GM19372 (cell line): ENCODE measurements around the gene REV1.
"Not testable (repeated sequence)": the region's sequence is repeated elsewhere in the genome, so short reads cannot be mapped to it uniquely, and the experiment has no call there.

Experiments used
- ATAC-seq: cut with Tn5 transposase; IDR thresholded peaks from one replicate; pipeline ENCODE4 v1.9.1; 2021; ENCODE audit warnings: mild to moderate bottlenecking, low read depth, moderate library complexity; ENCODE audit not compliant: unreplicated experiment

The REV1 gene

GRCh38 chr2:99489761-99490622 lies at the start of gene REV1:
Gene REV1, minus strand, starts transcription at chr2:99490017. Its CDS starts 25,042 bp downstream, at chr2:99464975.
- ATAC-seq, result peak; percentile 77

- no peak for ATAC-seq
Observed at GRCh38 chr2:99537910-99538485, 48.2 kb upstream of the REV1 start.

GRCh38 chr2:99524056-99524455 lies 34.2 kb upstream of the REV1 start:
- ATAC-seq, result no peak

DNA sequence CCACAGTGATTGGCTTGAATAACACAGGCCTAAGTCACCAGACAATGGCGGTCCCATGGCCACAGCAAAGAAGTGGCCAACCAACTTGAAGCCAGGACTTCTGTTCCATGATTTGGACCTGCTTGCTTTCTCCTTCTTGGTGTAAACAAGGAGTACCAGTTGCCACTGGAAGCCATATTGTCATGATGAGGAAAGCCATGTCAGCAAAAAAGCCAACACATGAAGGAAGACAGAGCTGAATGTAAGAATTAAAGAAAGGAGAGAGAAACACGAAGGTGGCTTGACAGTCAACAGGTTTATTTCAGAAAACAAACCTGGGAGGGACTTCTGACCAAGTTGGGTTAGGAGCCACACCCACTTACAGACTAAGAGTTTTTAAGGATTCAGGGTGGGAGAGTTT lies 32.3 kb upstream of the REV1 start:
- no peak for ATAC-seq

- no peak for ATAC-seq
Observed at GRCh38 chr2:99520813-99521212, 31.0 kb upstream of the REV1 start.

DNA sequence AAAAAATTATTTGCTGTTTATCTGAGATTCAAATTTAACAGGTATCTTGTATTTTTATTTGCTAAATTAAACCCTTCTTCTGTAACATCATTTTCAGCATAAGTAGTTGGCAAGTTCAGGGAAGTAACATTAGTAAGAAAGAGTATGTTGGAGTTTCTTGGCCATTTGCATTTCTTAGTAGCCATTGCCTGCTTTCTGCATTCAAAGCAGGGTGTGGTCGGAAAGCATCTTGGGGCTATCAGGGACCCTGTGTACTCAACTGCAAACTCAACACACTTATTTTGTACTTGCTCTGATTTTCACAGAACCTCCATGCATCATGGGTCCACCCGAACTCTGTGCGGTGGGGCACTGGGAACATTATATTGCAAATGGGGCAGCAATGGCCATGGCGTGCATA lies 30.4 kb upstream of the REV1 start:
- ATAC-seq, result no peak

- ATAC-seq, result no peak
Observed at GRCh38 chr2:99514357-99514756, 24.5 kb upstream of the REV1 start.

- ATAC-seq, result no peak
Observed at GRCh38 chr2:99512181-99512591, 22.4 kb upstream of the REV1 start.

DNA sequence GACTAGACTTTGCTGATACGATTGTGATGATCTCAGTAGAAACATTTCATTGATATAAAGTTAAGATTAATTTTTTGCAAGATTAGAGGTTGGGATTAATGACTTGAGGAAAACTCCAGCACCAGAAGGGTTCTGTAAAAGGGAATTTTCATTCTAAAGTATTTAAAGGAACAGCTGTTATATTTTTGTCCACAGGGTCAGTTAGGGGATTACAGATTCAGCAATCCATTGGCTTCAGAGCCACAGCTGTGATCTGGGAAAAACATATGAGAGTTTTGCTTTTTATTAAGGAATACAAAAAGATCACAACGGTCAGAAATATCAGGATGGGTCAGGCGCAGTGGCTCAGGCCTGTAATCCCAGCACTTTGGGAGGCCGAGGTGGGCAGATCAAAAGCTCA lies 19.6 kb upstream of the REV1 start:
- ATAC-seq, result no peak

DNA sequence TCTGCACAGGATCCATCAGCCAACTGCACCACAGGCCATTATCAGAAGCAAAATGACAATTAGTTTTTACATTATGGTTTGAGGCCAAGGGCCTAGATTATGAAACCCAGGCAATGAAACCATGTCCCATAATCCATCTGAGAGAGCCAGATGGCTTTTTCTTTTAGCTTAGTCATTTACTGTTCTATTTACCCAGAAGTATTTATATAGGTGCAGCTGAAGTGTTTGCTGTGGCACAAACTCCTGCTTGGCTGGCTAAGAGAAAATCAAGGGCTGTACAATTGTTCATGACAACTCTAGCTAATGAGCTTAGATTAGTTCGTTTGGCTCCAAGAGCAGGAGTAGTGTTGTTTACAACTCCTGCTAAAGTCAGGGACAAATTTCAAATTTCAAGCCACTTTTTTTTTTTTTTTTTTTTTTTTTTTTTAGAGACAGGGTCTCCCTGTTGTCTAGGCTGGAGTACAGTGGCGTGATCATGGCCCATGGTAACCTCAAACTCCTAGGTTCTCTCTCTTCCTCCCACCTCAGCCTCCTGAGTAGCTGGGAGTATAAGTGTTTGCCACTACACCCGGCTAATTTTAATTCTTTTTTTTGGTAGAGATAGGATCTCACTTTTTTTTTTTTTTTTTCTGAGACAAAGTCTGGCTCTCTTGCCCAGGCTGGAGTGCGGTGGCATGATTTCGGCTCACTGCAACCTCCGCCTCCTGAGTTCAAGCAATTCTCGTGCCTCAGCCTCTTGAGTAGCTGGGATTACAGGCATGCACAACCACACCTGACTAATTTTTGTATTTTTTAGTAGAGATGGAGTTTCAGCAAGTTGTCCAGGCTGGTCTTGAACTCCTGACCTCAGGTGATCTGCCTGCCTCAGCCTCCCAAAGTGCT lies 18.4 kb upstream of the REV1 start:
- ATAC-seq, result no peak

DNA sequence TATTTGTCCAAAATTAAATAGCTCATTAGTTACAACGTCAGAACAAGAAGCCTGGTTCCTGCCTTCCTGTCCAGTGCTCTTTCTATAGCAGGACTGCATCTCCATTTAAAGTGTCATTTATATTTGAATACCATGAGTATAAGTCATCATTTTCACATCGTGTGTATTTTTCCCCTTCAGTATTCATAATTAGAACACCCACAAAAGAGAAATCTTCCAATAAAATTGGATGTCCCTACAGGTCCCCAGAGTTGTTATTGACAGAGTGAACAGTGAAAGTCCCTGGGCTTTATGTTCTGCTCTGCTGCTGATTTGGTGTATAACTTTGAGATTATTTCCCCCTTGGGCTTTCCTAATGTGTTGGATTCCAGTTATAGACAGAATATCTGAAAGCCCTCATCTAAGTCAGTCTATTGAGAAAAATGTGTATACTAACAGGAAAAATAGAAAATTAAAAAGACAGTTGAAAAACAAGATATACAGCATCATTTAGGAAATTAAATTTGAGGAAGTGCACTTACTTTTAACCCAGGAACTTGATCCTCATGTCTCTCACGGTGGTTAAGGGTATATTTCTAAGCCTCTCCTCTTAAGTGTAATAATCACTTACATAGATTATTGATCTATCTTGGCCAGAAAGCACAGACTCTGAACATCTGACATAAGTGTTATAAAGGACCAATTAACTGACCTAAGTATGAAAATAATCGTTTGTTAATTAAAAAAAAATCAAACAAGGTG lies 15.2 kb upstream of the REV1 start:
- no peak for ATAC-seq

DNA sequence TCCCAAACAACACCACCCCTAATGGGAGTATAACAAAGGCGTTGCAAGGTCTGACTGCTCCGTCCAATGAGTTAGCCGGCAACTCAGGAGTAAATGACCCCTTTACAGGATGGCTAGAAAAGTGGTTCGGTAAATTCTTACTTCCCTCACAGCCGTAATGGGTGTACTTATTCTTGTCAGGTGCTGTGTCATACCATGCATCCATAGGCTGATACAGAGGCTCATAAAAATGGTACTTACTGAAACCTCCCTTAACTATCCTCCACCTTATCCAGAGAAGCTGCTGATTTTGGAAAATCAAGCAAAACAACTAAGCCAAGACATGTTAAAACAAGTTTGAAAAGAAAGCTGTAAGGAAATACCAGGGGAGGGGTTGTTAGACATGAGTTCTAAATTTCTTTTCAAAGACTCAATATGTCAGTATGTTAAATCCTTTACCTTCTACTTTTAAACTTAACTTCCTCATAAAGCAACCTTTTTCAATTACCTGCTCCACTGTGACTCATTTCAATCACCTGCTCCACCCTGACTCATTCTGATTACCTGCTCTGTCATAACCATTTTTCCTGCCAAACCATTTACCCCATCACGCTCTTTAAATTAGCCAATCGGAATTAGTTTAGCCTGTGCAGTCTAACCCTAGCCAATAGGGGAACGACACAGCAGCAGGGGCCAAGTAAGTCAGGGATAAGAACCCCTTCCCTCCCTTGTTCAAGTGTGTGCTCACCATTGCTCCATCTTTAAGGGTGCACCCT lies 14.0 kb upstream of the REV1 start:
- not testable (repeated sequence) for ATAC-seq

DNA sequence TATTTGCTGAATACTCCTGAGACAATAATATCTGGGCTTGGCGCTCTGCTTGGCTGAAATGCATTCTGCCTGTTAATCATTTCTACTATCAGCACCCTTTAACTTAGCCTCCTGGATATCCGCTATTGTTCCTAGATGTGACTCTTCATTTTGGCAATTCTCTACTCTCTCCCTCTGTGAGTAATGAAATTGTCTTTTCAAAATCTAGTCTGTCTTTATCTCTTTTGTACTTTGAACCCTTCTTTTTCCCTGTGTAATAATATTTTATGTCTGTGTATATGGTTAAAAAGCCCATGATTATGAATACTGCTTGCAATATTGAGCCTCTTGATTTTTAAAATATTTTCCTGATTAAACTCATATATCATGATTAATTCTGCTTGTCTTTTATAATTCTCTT lies 6.2 kb upstream of the REV1 start:
- ATAC-seq, result no peak

GRCh38 chr2:99495115-99495860 lies 5.5 kb upstream of the REV1 start:
- no peak for ATAC-seq

DNA sequence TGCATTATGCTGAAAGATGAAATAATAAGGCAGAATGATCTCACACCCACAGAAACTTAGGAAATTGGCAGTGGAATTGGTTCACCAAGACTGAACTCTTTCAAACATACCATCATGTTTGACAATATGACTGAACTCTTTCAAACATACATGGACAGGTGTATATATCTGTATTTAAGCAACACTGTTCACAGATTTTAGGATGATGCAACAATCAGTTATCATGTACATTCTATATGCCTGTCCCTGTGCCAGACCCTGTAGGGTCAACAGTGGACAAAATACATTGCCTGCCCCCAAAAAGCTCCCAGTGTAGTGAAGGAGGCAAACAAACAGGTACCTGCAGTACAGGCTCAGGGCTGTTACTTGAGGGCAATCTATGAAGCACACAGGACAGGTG lies 2.9 kb upstream of the REV1 start:
- no peak for ATAC-seq

DNA sequence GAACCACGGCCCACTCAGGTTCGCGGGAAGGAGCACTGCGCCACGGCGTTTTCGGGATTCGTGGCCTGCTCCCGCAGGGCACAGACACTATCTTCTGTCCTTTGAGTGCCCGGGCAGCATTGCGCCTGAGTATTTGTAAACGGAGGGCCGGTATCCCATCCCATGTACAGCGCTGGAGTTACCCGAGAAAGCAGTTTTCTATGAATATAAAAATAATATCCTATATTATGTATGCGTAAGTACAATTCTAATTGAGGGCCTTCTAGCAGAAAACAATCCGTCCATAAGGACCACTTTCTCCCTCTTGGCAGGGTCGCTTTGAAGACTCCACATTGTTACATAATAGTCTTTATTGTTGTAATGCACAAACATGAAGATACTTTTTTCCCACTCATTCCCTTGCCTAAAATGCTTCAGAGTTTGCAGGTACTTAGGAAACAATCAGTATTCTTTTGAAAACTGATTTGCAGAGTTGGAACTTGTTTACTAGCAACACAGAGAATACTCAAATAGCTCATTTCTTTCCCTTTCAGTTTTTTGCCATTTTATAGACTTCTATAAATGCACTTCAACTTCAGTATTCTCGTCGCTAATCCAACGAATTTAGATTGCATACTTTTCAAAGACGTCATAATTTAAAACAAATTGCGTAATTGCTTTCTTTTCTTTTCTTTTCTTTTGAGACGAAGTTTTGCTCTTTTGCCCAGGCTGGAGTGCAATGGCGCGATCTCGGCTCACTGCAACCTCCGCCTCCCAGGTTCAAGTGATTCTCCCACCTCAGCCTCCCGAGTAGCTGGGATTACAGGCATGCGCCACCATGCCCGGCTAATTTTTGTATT lies 1.0 kb upstream of the REV1 start:
- no peak for ATAC-seq

DNA sequence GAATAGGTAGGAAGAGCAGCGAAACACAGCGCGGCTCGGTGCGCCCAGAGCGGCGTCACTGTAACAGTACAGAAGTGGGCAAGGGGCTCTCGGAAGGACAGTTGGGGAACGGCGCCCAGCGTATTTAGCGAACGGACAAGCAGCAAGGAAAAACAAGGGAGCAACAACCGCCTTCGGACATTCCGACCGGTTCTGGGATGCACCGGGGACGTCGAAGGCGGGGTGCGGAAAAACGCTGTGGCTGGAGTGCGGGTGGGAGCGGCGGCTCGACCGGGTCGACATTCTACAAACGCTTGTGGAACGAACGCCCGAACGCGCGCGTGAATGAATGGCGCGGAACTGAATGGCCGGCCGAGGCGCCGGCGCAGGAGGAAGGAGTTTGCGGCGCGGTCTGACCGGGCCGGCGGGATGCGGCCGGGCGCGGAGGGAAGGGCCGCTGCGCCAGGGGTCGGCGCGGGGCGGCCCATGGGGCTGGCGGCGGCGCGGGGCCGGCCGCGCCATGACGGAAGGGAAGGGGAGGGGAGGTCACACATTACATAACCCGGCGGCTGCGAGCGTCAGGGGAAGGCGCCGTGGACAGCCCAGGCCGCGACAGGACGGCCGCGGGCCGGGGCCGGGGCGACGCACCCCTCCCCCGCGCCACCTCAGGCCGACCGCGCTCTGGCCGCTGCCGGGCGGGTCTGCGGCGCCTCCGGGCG lies 605 bp downstream of the REV1 start:
- ATAC-seq, result peak; percentile 33
